Measurements from ENCODE around the gene PID1.
A peak's percentile ranks its signal among the peaks of the same experiment; 100 is the strongest.

PID1 gene

GRCh38 chr2:229104025-229104424 lies 167.1 kb downstream of the PID1 start:
- no peak for DNase-seq

- DNase-seq = no peak
Measured at GRCh38 chr2:229101314-229101713, 169.8 kb downstream of the PID1 start.

GRCh38 chr2:229099231-229099630 lies 171.9 kb downstream of the PID1 start:
- DNase-seq = no peak

- DNase-seq = no peak
Measured at GRCh38 chr2:229098801-229099200, 172.3 kb downstream of the PID1 start.

GRCh38 chr2:229096409-229097066 lies 174.5 kb downstream of the PID1 start:
- no peak for DNase-seq

GRCh38 chr2:229095472-229095871 lies 175.6 kb downstream of the PID1 start:
- DNase-seq = no peak

- no peak for DNase-seq
Measured at GRCh38 chr2:229090225-229090624, 180.9 kb downstream of the PID1 start.

- no peak for DNase-seq
Measured at GRCh38 chr2:229089776-229090175, 181.3 kb downstream of the PID1 start.

GRCh38 chr2:229088966-229089700 lies 182.0 kb downstream of the PID1 start:
- no peak for DNase-seq

- no peak for DNase-seq
Measured at GRCh38 chr2:229088517-229088913, 182.6 kb downstream of the PID1 start.

GRCh38 chr2:229087843-229088516 lies 183.1 kb downstream of the PID1 start:
- no peak for DNase-seq

- no peak for DNase-seq
Measured at GRCh38 chr2:229087267-229087666, 183.8 kb downstream of the PID1 start.

GRCh38 chr2:229085439-229085838 lies 185.6 kb downstream of the PID1 start:
- no peak for DNase-seq

GRCh38 chr2:229084447-229084846 lies 186.6 kb downstream of the PID1 start:
- no peak for DNase-seq

GRCh38 chr2:229083606-229084340 lies 187.3 kb downstream of the PID1 start:
- no peak for DNase-seq

- peak; percentile 92 for DNase-seq
Measured at GRCh38 chr2:229081411-229081810, 189.7 kb downstream of the PID1 start.

GRCh38 chr2:229080172-229080571 lies 190.9 kb downstream of the PID1 start:
- no peak for DNase-seq

- DNase-seq = peak; percentile 94
Measured at GRCh38 chr2:229076886-229077285, 194.2 kb downstream of the PID1 start.

- DNase-seq = no peak
Measured at GRCh38 chr2:229073935-229074334, 197.2 kb downstream of the PID1 start.

- no peak for DNase-seq
Measured at GRCh38 chr2:229071292-229071976, 199.7 kb downstream of the PID1 start.

- DNase-seq = no peak
Measured at GRCh38 chr2:229066121-229066715, 204.9 kb downstream of the PID1 start.

- DNase-seq = no peak
Measured at GRCh38 chr2:229064749-229065148, 206.3 kb downstream of the PID1 start.
